GM12878 (cell line): ENCODE measurements around the gene NACAD. TPM values are rescaled to one million over a fixed set of nuclear protein-coding genes. Genes with fewer than 3 reads are reported as not detected.

Source experiments
- FOXK2 ChIP-seq: fragments of 450-650 bp; IDR thresholded peaks from 2 replicates; pipeline ENCODE4 v1.6.1; 2017; ENCODE audit warnings: mild to moderate bottlenecking, moderate library complexity
- FOXM1 ChIP-seq: IDR thresholded peaks from 2 replicates; pipeline ENCODE4 v1.6.1; 2012; ENCODE audit warnings: low read depth, mild to moderate bottlenecking, inconsistent platforms, low read length, moderate library complexity
- HDAC6 ChIP-seq: fragments of 200-600 bp; sonication (generic); IDR thresholded peaks from one replicate; pipeline ENCODE4 v1.8.0; 2017; ENCODE audit warnings: antibody characterized with exemption; ENCODE audit not compliant: unreplicated experiment
- IRF3 ChIP-seq: fragments of 450-650 bp; IDR thresholded peaks from 2 replicates; pipeline ENCODE4 v1.6.1; 2014; ENCODE audit warnings: mild to moderate bottlenecking
- LARP7 ChIP-seq: fragments of 450-650 bp; IDR thresholded peaks from 2 replicates; pipeline ENCODE4 v1.6.1; 2017; ENCODE audit warnings: mild to moderate bottlenecking
- NR2C1 ChIP-seq: fragments of 450-650 bp; IDR thresholded peaks from 2 replicates; pipeline ENCODE4 v1.6.1; 2017; ENCODE audit warnings: antibody characterized with exemption, mild to moderate bottlenecking, moderate library complexity
- polyA plus RNA-seq, 11 experiments: library from polyadenylated mRNA; depleted of rRNA in 4 of 11; unstranded in 6 of 11; stranded (reverse) in 5 of 11; fragments of >200 nt; fragmentation: Nextera tagmentation in 4 of 11; fragmentation: Illumina TruSeq in 1 of 11; extraction: Ambion mirVana in 4 of 11; extraction: Trizol in 1 of 11; gene quantifications; 1 replicate in 1 of 11; 2 replicates in 10 of 11; pipeline versions ENCODE4 v1.2.1 to v1.2.3, GENCODE V29; 2011 to 2016; ENCODE audit warnings: inconsistent platforms in 2 of 11, missing spikeins in 2 of 11, low read depth in 1 of 11
- total RNA-seq, 4 experiments: library from RNA; depleted of rRNA in 3 of 4; stranded (reverse); fragments of >200 nt in 3 of 4; fragmentation: Illumina TruSeq in 1 of 4; extraction: Trizol in 1 of 4; gene quantifications; 2 replicates each; pipeline versions ENCODE4 v1.2.1 to v1.2.3, GENCODE V29; 2013 to 2021
- TF ChIP-seq, protein P1 (sequence below): fragments of 150-350 bp; IDR thresholded peaks from 2 replicates; pipeline ENCODE4 v1.6.1; 2016; ENCODE audit warnings: low read depth, low read length
- TF ChIP-seq, protein P2 (sequence below): IDR thresholded peaks from 2 replicates; pipeline ENCODE4 v1.6.1; 2012; ENCODE audit warnings: low read depth, low read length, improper control_type of control experiment

Gene NACAD
- total and polyA plus RNA-seq, 10 of the 15 experiments (the other 5 are each of a cell fraction or from before 2014, with no cell fraction given): not detected

- TF ChIP-seq HDAC6: no peak
- TF ChIP-seq, protein P1, sequence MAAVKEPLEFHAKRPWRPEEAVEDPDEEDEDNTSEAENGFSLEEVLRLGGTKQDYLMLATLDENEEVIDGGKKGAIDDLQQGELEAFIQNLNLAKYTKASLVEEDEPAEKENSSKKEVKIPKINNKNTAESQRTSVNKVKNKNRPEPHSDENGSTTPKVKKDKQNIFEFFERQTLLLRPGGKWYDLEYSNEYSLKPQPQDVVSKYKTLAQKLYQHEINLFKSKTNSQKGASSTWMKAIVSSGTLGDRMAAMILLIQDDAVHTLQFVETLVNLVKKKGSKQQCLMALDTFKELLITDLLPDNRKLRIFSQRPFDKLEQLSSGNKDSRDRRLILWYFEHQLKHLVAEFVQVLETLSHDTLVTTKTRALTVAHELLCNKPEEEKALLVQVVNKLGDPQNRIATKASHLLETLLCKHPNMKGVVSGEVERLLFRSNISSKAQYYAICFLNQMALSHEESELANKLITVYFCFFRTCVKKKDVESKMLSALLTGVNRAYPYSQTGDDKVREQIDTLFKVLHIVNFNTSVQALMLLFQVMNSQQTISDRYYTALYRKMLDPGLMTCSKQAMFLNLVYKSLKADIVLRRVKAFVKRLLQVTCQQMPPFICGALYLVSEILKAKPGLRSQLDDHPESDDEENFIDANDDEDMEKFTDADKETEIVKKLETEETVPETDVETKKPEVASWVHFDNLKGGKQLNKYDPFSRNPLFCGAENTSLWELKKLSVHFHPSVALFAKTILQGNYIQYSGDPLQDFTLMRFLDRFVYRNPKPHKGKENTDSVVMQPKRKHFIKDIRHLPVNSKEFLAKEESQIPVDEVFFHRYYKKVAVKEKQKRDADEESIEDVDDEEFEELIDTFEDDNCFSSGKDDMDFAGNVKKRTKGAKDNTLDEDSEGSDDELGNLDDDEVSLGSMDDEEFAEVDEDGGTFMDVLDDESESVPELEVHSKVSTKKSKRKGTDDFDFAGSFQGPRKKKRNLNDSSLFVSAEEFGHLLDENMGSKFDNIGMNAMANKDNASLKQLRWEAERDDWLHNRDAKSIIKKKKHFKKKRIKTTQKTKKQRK: no peak
- TF ChIP-seq FOXK2: no peak
- TF ChIP-seq IRF3: no peak
- TF ChIP-seq, protein P2, sequence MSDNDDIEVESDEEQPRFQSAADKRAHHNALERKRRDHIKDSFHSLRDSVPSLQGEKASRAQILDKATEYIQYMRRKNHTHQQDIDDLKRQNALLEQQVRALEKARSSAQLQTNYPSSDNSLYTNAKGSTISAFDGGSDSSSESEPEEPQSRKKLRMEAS: no peak
- TF ChIP-seq FOXM1: no peak
- no peak for TF ChIP-seq LARP7
- no peak for TF ChIP-seq NR2C1
These were observed 20.3 kb downstream of the NACAD start (continued) for GRCh38 chr7:45068236-45069023.
